ENCODE results near the gene HS3ST1.
"Not testable (repeated sequence)": the region's sequence is repeated elsewhere in the genome, so short reads cannot be mapped to it uniquely, and the experiment has no call there.

HS3ST1 gene

DNA sequence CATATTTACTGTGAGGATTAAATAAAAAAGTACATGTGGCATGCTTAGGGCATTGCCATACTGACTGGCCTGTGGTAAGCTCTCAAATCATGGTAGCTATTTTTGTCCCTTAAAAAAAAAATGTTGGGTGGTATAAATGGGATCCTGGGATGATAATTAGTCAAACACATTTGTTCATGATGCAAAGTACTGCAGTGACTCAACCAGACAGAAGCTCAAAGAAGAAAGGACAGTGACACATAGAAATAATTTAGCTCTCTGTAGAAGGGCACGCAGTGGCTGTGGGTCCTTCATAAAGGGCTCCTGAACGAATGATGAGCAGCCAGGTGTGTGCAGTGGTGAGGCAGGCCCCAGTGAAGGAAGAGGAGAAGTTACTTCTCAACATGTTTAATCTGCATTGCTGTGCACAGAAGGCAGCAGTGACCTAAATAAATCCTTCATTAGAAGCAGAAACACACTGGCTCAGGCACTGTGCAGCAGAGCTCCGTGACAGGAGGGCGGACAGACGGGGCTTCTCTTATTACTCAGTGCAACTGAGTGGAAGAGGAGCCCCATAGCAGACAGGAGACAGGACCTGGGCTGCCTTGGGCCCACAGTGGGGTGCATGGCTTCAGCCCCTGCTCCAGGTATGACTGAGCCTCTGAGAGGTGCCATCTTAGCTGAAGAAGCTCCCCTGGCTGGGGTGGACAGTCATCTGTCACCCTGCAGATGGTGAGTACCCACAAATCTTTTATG lies 20.3 kb downstream of the HS3ST1 start:
- Mint-ChIP-seq H3K4me1 (peaks cover 30 to 54% of the 10 kb centered on the region in 2 donors), H3K36me3 (peaks cover 18 to 31% of the 10 kb centered on the region in 2 donors), H3K4me3 (no peak overlapping the region), H3K27me3 (no peaks in the 10 kb centered on the region), H3K27ac (no peak overlapping the region), H3K9me3 (no peaks in the 10 kb centered on the region)
- ATAC-seq (replicated peaks) (peak in 1 of 2 donors; percentile 27), DNase-seq (no peak)

DNA sequence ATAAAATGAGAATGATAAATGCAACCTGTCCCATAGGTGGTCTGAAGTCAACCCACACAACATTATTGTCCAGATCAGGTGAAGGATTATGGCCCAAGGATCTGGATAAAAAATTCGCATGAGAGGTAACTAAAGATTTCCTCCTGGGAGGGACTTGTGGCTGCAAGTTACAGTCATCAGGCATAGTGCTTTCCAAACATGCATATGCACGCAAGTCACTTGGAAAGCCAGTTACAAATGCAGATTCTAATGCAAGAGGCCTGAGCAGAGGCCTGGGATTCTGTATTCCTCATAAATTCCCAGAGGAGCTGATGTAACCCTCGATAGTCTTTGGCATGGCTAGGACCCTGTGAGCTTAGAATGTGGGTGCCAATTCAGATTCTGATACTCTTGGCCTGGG lies 21.1 kb downstream of the HS3ST1 start:
- ATAC-seq (replicated peaks) (no peak), DNase-seq (no peak)
- no peaks in the 10 kb centered on the region for H3K9me3 Mint-ChIP-seq
- no peaks in the 10 kb centered on the region for H3K27me3 Mint-ChIP-seq
- no peak overlapping the region for H3K27ac Mint-ChIP-seq
- peaks cover 34 to 58% of the 10 kb centered on the region in 2 donors for H3K4me1 Mint-ChIP-seq
- H3K4me3 Mint-ChIP-seq = no peak overlapping the region
- peaks cover 18 to 27% of the 10 kb centered on the region in 2 donors for H3K36me3 Mint-ChIP-seq

DNA sequence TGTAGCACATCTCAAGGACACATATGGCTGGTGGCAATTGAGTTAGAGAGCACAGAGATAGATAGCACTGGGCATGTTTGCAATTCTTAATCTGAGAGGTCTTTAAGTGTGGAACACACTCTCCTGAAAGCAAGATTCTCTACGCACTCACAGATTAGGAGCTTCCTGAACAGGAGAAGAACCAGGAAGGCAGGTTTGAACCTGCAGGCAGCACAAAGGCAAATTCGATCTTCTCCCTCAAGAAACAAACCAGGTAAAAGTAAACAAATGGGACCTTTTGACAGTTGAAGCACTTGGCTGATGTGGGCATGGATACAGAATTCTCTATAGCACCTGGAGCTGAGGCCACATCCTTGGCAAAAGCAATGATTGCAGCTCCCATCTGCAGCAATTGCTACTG lies 24.3 kb downstream of the HS3ST1 start:
- peaks cover 34 to 60% of the 10 kb centered on the region in 2 donors for H3K4me1 Mint-ChIP-seq
- DNase-seq = no peak
- no peak for ATAC-seq (replicated peaks)
- H3K4me3 Mint-ChIP-seq = no peak overlapping the region
- no peak overlapping the region for H3K27ac Mint-ChIP-seq
- H3K27me3 Mint-ChIP-seq = no peaks in the 10 kb centered on the region
- H3K9me3 Mint-ChIP-seq = no peaks in the 10 kb centered on the region
- H3K36me3 Mint-ChIP-seq = peaks cover 20 to 25% of the 10 kb centered on the region in 2 donors

DNA sequence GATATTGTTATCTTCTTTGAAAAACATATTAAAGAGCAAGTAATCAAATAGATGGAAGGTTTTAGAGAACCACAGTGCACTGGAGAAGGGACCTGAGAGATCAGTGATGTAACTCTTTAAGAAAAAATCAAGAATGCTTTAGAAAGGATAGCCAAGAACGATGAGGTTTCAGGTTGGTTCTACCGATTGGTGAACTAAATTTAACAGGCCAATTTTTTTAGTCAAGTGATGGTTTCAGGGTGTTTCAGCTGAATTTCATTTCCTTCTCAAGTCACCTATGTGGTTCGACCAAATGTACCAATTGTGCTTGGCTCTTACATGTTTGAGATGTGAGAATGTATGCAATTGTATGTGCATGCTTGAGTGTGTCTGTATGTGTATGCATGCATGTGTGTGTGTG lies 26.5 kb downstream of the HS3ST1 start:
- ATAC-seq (replicated peaks) (no peak), DNase-seq (no peak)
- Mint-ChIP-seq H3K27ac (peak overlapping the region; percentile 7), H3K27me3 (no peaks in the 10 kb centered on the region), H3K4me1 (peaks cover 30 to 60% of the 10 kb centered on the region in 2 donors), H3K36me3 (peaks cover 28 to 31% of the 10 kb centered on the region in 2 donors), H3K4me3 (no peak overlapping the region), H3K9me3 (no peaks in the 10 kb centered on the region)

DNA sequence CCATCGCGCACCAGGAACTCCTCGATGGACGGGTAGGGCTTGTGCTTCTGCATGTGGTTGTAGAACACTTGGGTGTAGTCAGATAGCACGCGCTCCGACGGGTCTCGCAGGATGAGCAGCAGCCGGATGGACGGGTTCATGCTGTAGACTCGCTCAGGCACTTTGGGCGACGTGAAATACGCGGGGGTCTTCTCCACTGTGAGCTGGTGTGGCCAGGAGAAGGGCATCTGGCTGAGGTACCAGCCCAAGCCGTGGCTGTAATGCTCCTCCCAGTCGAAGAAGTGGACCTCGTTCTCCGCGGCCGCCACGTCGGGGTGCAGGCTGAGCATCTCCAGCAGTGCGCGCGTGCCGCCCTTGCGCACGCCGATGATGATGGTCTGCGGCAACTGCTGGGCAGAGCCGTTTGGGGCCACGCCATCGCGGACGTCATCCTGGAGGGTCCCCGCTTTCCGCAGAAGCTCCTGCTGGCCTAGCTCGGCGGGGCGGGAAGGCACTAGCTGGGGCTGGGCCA lies 29.2 kb downstream of the HS3ST1 start:
- Mint-ChIP-seq H3K9me3 (no peaks in the 10 kb centered on the region), H3K4me3 (no peak overlapping the region), H3K4me1 (peaks cover 19 to 39% of the 10 kb centered on the region in 2 donors), H3K27me3 (no peaks in the 10 kb centered on the region), H3K36me3 (peaks cover 33 to 36% of the 10 kb centered on the region in 2 donors), H3K27ac (no peak overlapping the region)
- ATAC-seq (replicated peaks) (no peak), DNase-seq (no peak)

DNA sequence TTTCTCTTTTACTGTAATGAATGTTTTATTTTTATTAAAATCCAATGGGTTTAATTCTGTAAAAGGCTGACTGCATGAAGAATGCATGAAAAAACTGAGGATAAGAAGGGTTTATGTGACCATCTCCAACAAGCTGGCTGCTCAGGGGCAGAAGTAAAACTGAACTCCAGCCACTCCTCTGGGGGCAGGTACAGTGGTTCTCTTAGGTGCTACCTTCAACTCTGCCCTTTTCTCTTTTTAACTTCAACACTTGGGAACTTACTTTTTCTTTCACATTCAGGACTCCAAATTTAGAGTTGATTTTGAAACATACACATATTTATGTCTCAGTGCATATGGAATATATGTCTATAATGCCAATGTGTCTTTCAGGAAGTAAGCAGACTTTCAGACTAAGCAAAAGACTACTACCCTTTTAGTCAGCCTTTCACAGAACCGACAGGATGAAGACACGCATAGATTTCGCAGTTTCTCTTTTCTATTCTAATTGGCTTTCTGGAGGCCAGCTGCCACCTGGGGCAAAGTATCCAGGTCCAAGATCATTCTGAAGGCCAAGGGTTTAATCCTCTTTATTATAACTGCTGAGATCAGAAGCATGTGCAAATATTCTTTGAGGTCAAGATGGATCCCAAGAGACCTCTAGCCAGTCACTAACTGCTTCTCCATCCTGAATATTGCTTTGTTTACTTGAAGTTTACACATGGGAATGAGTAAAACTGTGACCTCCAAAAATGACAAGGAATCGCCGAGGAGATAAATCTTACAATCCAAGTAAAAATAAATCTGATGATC lies 30.7 kb downstream of the HS3ST1 start:
- Mint-ChIP-seq H3K4me1 (peaks cover 16 to 32% of the 10 kb centered on the region in 2 donors), H3K4me3 (no peak overlapping the region), H3K27me3 (no peaks in the 10 kb centered on the region), H3K36me3 (peaks cover 33 to 36% of the 10 kb centered on the region in 2 donors), H3K27ac (peak overlapping the region; percentile 44), H3K9me3 (no peaks in the 10 kb centered on the region)
- ATAC-seq (replicated peaks) = peak; percentile 48 to 60
- DNase-seq = no peak

DNA sequence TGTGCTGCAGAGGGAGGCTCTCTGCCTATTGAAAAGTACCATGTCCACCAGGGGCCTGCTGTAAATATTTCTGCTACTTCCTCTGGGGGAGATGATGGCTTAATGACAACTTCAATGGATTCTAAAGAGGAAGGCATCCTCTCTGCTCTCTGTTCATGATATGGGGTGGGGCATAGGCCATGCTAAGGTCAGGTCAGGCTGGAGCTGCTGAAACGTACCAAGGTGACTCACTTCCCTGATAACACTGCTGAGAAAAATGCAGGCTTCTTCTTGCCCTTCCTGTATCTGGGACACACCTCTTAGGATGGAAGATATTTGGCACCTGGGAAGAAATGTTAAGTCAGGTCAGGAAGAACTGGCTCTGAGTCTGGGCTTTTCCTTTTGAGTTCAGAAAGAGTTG lies 31.5 kb downstream of the HS3ST1 start:
- Mint-ChIP-seq H3K27me3 (no peaks in the 10 kb centered on the region), H3K27ac (no peak overlapping the region), H3K36me3 (peaks cover 28 to 36% of the 10 kb centered on the region in 2 donors), H3K9me3 (no peaks in the 10 kb centered on the region), H3K4me3 (no peak overlapping the region), H3K4me1 (peaks cover 12 to 25% of the 10 kb centered on the region in 2 donors)
- ATAC-seq (replicated peaks) (peak in 1 of 2 donors; percentile 60), DNase-seq (no peak)

DNA sequence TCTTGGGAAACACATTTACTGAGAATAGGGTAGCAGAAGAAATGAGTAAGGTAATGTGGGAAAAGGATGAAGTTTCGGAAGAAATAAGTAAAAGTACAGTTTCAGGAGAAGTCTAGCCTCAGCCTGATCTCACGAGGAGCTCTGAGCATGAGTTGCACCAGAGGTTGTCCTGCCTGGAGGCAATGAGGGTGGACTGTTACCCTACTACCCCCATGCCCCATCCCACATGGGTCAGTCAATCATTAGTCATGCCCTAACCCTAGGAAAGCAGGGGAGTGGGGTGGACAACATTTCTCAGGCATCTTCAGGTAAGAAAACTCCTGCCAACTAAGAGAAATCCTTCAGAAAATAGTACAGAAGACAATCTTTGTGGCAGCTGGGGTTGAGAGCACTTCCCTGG lies 35.1 kb downstream of the HS3ST1 start:
- DNase-seq (no peak), ATAC-seq (replicated peaks) (no peak)
- H3K27ac Mint-ChIP-seq = no peak overlapping the region
- H3K27me3 Mint-ChIP-seq = no peaks in the 10 kb centered on the region
- no peak overlapping the region for H3K4me3 Mint-ChIP-seq
- peaks cover 11 to 19% of the 10 kb centered on the region in 2 donors for H3K4me1 Mint-ChIP-seq
- peaks cover 14 to 20% of the 10 kb centered on the region in 2 donors for H3K36me3 Mint-ChIP-seq
- H3K9me3 Mint-ChIP-seq = no peaks in the 10 kb centered on the region

DNA sequence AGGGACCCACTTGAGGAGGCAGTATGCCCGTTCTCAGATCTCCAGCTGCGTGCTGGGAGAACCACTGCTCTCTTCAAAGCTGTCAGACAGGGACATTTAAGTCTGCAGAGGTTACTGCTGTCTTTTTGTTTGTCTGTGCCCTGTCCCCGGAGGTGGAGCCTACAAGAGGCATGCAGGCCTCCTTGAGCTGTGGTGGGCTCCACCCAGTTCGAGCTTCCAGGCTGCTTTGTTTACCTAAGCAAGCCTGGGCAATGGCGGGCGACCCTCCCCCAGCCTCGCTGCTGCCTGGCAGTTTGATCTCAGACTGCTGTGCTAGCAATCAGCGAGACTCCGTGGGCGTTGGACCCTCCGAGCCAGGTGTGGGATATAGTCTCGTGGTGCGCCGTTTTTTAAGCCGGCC lies 44.6 kb downstream of the HS3ST1 start:
- not testable (repeated sequence) for H3K4me3 Mint-ChIP-seq; H3K9me3 Mint-ChIP-seq; H3K4me1 Mint-ChIP-seq; DNase-seq; H3K27ac Mint-ChIP-seq; H3K27me3 Mint-ChIP-seq; H3K36me3 Mint-ChIP-seq; ATAC-seq (replicated peaks)

DNA sequence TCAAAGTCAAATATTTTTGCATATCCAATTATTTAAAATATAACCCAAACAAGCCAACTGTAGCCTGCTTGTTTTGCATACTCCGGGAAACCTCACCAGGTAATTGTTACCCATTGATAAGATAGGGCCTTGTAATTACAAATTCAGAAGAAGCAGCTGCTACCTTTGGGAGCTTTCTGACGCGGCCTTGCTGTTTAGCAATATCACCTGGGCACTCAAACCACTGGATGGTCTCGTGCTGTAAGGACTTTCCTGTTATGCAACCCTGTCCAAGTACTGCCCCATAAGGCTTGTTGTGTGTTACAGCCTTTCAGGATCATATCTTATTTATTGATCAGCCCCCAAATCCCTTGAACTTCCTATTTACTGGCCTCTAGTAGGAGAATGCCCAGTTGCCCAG lies 52.1 kb downstream of the HS3ST1 start:
- Mint-ChIP-seq H3K27ac (no peak overlapping the region), H3K36me3 (no peaks in the 10 kb centered on the region), H3K27me3 (no peaks in the 10 kb centered on the region), H3K4me3 (no peak overlapping the region), H3K9me3 (no peaks in the 10 kb centered on the region), H3K4me1 (no peaks in the 10 kb centered on the region)
- no peak for DNase-seq
- no peak for ATAC-seq (replicated peaks)

DNA sequence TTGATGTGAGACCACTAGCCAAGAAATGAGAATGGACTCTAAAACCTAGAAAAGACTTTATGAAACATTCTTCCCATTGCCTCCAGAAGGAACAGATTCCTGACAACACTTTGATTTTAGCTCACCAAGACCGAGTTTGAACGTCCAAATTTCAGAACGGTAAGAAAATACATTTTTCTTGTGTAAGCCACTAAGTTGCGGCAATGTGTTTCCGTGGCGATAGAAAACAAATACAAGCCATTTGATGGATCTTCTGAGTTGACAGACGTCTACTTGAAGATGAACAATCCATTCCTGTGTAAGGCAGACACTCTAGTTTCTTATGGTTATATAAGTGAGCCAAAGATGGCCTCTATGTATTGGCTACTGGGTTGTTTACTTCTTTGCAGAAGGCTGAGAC lies 52.5 kb downstream of the HS3ST1 start:
- Mint-ChIP-seq H3K36me3 (no peaks in the 10 kb centered on the region), H3K4me3 (no peak overlapping the region), H3K27ac (no peak overlapping the region), H3K27me3 (no peaks in the 10 kb centered on the region), H3K9me3 (no peaks in the 10 kb centered on the region), H3K4me1 (no peaks in the 10 kb centered on the region)
- ATAC-seq (replicated peaks) (no peak), DNase-seq (no peak)

DNA sequence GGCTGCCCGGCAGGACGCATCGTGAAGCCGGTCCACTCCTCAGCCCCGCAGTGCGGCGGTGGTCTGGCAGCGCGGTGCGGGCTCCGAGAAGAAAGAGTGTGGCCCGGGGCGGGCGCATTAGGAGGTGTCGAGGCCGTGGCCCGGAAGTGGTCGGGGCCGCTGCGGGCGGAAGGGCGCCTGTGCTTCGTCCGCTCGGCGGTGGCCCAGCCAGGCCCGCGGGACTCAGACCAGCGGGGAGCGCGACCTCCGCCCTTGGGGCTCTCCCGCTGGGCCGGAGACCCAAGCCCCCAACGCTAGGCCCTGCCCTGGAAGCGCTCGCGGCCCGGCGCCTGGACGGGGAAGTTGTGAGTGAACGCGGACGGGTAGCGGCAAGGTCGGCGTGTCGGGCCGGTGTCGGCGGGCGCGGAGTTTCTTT lies 60.0 kb downstream of the HS3ST1 start:
- Mint-ChIP-seq H3K36me3 (peaks cover 1 to 3% of the 10 kb centered on the region in 2 donors), H3K4me1 (peaks cover 10 to 26% of the 10 kb centered on the region in 2 donors), H3K27ac (peak overlapping the region; percentile 69), H3K9me3 (no peaks in the 10 kb centered on the region), H3K27me3 (peaks cover 4 to 16% of the 10 kb centered on the region in 2 donors), H3K4me3 (peak overlapping the region; percentile 46 to 82)
- ATAC-seq (replicated peaks) (peak; percentile 33 to 68), DNase-seq (no peak)

DNA sequence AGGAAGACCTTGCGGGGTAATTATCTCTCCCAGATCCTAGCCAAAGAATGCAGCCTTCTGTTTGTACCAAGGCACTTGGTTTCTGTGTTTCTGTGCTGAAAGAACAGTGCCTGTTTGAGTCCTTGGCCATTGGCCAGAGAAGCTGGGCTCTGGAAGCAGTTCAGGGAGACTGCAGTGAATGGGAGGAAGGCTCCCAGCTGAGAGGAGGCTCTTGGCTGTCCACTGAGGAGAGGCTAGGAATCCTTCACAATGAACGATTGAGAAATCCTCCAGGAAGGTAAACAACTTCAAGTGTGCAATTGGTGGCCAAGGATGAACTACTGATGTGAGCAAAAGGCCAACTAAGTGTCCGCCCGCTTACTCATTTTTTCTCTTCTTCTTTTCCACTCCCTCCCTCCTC lies 61.3 kb downstream of the HS3ST1 start:
- H3K4me3 Mint-ChIP-seq = no peak overlapping the region
- DNase-seq = no peak

DNA sequence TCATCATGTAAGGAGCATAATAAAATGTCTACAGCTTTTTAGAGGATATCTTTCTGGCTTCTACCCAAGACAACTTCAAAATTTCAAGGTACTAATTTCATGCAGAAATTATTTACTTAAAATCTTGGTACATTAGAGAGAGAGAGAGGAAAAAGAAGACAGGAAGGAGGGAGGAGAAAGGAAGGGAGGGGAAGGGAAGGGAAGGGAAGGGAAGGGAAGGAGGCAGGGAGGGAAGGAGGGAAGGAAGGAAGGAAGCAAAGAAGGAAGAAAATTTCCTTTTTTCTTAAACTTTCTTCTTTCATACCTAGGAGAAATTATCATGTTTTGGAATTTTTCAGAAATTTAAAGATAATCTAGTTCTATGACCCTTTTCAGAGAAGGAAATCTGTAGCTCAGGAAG lies 61.8 kb downstream of the HS3ST1 start:
- no peak overlapping the region for H3K4me3 Mint-ChIP-seq
- peaks cover 1 to 3% of the 10 kb centered on the region in 2 donors for H3K36me3 Mint-ChIP-seq
- no peak overlapping the region for H3K27ac Mint-ChIP-seq
- ATAC-seq (replicated peaks) (no peak), DNase-seq (no peak)
- no peaks in the 10 kb centered on the region for H3K9me3 Mint-ChIP-seq
- H3K27me3 Mint-ChIP-seq = peaks cover 4 to 16% of the 10 kb centered on the region in 2 donors
- H3K4me1 Mint-ChIP-seq = peaks cover 10 to 26% of the 10 kb centered on the region in 2 donors

More for the DNA sequence above, 61.3 kb downstream of the HS3ST1 start:
- no peaks in the 10 kb centered on the region for H3K9me3 Mint-ChIP-seq
- H3K27me3 Mint-ChIP-seq = peaks cover 4 to 16% of the 10 kb centered on the region in 2 donors
- H3K4me1 Mint-ChIP-seq = peaks cover 10 to 26% of the 10 kb centered on the region in 2 donors
- H3K36me3 Mint-ChIP-seq = peaks cover 1 to 3% of the 10 kb centered on the region in 2 donors
- no peak overlapping the region for H3K27ac Mint-ChIP-seq
- ATAC-seq (replicated peaks) = no peak

Data from stimulated activated naive B cell treated with anti-CD40 and anti-IgM and Interleukin-4, amounts not matched to agents 10 μg/mL and 1 μg/mL and 100 μg/mL, for 72 hours (primary cell).